Stimulated activated CD4-positive, alpha-beta T cell treated with anti-CD3 and anti-CD28 coated beads, Interleukin-4, amount 100 ng/mL, for 4 hours (primary cell): ENCODE results near the gene CD9.

Experiments
- DNase-seq, 2 experiments: peaks; one replicate each; pipeline ENCODE4 v3.0.0-alpha.2; 2020

The CD9 gene

DNA sequence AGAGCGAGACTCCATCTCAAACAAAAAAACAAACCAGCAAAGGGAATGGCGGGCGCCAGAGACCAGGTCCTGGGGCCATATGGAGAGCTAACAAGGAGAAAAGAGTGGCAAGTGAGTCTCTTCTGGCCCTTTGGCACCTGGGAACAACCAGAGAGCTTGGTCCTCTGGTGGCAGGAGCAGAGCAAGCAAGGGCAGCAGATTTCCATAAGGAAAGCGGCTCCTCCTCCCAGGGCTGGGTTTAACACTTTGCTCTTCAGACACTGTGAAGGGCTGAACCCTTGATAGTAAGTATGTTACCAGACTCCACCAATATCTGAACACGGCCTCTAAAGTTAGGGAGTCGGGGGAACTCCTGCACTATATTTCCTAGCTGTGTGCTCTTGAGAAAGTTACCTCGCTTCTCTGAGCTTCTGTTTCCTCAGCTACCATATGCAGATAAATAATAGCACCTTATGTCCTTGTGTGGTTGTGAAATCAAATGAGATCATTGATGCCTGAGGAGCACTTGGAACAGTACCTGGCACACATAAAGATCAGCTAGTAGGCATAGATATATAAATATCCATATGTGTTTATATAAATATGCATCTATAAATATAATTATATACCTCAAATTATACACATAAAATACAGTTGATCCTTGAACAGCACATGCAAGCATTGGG, 76.9 kb downstream of the CD9 start:
- no peak for DNase-seq

DNA sequence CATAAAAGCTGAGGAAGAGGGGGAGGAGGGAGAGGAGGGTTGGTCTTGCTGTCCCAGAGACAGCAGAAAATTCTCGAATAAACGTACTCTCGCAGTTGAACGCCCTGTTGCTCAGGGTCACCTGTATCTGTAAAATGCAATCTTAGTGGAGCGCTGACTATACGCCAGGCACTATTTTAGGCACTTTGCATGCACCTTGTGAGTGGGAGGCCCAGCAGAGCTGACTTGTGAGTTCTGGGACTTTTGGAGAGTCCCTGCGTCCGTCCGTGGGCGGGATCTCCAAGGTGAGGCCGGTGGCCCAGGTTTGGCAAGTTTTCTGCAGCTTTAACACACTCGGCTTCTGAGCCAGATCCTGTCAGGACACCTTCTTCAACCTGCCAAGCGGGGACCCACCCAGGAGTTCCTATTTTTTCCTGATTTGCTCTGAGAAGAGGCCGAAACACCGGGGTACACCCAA, 77.8 kb downstream of the CD9 start:
- peak; percentile 45 to 50 for DNase-seq

DNA sequence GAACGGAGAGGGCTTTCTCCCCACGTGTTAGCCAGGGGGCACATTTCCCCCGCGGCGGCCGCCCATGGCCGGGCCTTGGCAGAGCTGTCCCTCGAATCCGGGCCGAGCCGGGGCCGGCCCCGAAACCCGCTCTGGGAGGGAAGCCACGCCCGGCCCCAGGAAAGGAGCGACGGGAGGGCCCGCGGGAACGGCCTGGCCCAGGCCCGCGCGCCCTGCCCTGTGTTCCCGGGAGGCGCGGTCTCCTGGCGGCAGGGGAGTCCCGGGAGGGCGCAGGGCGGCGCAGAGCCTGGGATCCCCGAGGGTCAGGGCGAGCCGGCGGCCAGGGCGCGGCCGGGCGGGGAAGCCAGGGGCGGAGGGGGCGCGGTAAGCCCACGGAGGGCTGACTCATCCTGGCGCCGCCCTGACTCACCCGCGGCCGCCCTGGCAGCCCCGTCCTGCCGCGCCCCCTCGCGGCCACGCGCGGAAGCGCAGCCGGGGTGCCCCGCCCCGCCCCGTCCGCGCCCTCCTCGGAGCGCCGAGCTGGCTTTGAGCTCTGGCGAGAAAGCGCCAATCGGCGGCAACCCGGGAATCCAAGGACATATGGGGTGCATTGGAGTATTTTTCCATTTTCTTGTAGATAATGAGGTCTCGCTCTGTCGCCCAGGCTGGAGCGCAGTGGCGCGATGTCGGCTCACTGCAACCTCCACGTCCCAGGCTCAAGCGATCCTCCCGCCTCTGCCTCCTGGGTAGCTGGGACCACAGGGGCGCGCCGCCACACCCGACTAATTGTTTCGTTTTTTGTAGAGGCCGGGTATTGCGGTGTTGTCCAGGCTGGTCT, 78.4 kb downstream of the CD9 start:
- DNase-seq: peak; percentile 78 to 88

DNA sequence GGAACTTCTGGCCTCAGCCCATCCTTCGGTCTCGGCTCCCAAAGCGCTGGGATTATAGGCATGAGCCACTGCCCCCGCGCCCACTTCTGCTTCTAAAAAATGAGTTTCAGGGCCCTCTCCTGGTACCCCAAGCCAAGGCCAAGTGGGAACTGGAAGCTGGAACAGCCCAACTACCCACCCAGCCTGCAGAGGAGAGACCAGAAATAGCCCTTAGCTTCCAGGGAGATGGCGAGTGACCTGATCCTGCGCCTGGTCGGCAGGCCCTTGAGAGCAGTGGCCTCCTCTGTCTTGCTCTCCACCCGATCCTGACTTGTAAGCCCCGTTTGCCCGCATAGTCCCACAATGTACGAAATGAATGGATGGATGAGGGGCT, 79.0 kb downstream of the CD9 start:
- no peak for DNase-seq

DNA sequence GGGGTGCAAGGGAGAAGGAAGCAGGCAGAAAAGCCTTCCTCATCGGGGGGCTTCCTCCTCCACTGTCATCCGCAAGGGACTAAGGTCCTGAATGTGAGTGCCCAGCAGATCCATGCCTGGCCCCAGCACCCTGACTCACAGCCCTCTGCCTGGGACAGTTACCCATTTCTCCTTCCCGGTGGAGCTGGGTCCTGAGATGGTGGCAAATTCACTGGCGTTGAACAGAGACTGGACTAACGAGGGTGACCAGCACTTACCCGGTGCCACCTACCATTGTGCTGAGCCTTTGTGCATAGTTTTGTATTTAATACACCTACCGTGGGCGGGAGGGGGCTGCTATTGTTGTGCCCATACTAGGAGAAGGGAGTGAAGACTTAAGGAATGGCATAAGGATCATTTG, 79.4 kb downstream of the CD9 start:
- no peak for DNase-seq

DNA sequence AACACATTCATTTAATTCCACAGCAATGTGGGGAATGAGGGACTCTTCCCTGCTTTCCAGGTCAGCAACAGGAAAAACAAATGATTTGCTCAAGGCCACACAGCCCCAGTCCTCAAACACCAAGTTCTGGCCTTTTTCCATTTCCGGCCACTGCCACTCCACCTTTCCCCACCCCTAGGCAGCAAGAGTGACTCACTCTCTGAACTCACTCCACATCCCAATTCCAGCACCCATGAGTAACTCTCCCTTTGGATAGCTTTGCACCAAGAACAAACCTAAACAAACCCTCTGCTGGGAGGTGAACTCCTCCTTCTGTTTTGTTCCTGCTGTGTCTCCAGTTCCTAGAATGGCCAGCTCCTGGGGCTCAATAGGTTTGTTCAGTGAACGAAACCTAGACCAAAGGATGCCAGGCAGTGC, 79.9 kb downstream of the CD9 start:
- DNase-seq: no peak

DNA sequence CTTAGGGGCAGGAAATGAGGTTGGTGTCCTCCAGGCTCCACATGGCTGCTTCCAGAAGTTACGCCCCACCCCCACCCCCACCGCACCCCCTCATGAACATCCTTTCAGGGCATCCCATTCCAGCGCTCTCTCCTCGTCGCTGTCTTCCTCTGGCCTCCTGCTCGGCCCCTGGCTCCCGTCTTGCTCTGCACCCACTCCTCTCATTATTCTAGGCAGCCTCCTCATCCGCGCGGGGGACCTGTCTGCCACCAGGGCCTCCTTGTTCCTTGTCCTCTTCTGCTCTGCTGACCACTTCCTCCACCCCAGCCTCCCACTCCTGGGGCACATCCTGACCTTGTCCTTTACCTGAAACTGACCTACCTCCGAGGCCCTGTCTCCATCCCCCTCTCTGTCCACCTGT, 80.5 kb downstream of the CD9 start:
- DNase-seq: no peak

DNA sequence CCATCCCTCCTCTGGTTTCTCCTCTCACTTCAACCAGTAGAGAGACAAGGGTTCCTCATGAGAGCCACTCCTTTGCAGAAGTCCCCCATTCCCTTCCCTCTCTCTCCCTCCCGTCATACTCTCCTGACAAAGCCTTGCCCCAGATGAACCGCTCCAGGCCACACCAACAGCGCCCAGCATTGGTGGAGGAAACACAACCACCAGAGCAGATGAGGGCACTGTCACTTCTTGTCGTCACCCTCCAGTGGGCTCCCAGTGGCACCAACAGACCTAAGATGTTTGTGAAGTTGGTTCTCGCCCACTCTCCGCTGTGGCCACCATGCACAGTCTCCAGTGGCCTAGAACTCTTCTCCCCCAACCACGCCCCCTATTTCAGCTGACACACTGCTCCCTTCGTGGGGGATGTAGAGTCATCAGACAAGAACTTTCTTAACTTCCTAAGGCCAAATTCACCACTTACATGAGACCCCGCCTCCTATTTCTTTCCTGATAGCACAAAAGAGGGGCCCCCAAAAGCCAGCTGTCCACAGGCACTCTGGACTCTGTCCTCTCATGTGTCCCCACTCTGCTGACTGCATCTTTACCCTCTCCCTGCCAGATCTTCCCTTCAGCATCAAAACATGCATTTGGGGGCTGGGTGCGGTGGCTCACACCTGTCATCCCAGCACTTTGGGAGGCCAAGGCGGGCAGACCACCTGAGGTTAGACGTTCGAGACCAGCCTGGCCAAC, 81.0 kb downstream of the CD9 start:
- DNase-seq: no peak

DNA sequence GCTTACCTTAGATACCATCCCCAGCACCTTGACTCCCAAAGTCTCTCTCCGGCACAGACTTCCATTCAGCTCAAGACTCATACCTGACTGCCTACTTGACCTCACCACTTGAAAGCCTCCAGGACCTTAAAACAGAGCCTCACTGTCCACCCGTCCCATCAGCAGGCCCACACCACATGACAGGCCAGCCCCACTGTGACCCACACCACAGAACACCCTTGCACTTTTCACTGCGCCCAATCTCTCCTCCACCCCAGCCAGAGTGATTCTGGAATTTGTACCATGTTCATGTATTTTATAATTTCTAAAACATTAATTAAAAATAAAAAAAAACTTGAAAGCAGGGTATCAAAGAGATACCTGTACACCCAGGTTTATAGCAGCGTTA, 82.2 kb downstream of the CD9 start:
- no peak for DNase-seq

DNA sequence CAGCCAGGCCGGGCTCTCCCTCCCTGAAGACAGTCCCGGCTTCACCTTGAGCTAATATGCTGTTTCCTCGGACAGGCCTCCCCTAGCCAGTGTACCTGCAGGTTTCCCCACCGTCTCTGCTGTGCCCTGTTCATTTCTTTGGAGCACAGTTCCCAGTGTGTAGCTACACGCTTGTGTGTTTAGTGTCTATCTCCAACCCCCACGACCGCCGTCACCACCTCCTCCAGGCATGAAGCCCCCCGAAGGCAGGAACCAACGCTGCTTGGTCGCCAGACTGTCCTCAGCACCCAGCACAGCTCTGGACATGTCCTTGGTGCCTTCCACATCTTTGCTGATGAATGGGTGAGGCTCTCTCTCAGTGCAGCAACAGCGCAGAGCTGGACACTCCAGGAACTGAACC, 84.1 kb downstream of the CD9 start:
- no peak for DNase-seq

DNA sequence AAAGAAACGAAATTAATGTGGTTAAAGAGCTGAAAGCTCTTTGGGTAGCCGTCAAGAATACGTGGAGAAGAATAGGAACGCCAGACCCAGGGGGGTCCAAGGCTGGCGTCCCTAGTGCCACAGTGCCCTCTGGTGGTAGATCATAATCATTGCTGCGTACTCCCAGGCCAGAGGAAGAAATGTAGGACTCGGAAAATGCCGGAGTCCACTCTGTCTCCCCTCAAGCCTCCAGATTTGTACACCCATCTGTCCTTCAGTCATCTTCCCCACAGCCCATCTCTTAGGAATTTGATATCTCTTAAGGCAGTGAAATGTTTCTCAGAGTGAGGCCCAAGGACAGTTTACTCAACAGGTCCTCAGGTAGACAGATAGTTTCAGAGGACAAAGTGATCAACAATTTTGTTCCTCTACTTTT, 84.9 kb downstream of the CD9 start:
- peak; percentile 38 to 51 for DNase-seq

DNA sequence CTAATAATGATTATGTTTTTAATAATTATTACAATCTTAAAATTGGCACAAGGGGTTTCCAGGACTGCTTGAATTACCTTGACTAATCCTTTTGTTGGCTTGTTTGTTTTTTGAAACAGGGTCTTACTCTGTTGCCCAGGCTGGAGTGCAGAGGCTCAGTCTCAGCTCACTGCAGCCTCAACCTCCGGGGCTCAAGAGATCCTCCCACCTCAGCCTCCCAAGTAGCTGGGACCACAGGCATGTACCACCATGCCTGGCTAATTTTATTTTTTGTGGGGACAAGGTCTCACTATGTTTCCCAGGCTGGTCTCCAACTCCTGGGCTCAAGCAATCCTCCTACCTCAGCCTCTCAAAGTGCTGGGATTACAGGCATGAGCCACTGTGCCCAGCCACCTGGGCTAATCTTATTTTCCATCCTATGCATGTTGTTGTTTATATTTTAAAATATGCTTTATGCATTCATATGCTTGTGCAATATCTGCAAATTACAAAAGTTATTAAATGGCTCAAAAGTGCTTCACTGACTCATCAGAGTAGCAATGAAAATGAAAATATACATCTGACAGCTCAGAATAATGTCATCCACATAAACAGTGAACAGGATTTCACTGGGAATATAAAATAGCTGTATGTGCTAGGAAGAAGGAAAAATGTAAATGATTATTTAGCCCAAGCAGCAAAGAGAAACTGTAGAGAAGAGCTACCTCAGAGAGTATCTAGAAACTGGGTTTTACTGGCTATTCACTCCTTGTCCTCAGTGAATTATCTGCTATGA, 85.5 kb downstream of the CD9 start:
- DNase-seq: no peak
